C4-2B (cell line): ENCODE data around the gene EML2.

Experiments used
- H3K27ac ChIP-seq: fragments of 450-650 bp; 2 replicates; pipeline ENCODE4 v1.5.1; 2017
- ZFX ChIP-seq: fragments of 450-650 bp; IDR thresholded peaks from 2 replicates; pipeline ENCODE4 v1.6.1; 2017
- TF ChIP-seq, protein P1 (sequence below): fragments of 450-650 bp; conservative IDR thresholded peaks from 2 replicates; pipeline ENCODE4 v1.5.1; 2017; ENCODE audit warnings: mild to moderate bottlenecking

Gene EML2

DNA sequence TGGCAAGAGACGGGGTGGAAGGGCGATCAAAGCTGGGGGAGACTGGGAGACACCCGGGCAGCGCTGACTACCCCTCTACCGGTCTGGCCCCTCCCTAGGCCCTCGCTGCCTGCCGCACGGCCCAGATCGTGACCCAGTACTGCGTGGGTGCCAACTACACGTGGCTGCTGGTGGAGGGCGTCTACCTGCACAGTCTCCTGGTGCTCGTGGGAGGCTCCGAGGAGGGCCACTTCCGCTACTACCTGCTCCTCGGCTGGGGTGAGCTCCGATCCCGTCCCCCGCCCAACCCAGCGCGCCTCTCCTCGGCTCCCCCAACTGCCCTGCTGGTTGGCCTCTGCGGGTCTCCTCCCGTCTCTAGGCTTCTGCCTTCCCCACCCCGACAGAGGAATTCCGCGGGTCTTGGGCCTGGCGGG, 37.7 kb upstream of the EML2 start:
- TF ChIP-seq, protein P1, sequence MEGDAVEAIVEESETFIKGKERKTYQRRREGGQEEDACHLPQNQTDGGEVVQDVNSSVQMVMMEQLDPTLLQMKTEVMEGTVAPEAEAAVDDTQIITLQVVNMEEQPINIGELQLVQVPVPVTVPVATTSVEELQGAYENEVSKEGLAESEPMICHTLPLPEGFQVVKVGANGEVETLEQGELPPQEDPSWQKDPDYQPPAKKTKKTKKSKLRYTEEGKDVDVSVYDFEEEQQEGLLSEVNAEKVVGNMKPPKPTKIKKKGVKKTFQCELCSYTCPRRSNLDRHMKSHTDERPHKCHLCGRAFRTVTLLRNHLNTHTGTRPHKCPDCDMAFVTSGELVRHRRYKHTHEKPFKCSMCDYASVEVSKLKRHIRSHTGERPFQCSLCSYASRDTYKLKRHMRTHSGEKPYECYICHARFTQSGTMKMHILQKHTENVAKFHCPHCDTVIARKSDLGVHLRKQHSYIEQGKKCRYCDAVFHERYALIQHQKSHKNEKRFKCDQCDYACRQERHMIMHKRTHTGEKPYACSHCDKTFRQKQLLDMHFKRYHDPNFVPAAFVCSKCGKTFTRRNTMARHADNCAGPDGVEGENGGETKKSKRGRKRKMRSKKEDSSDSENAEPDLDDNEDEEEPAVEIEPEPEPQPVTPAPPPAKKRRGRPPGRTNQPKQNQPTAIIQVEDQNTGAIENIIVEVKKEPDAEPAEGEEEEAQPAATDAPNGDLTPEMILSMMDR: no peak
- no peak for TF ChIP-seq ZFX
- H3K27ac ChIP-seq: no peak overlapping the region

DNA sequence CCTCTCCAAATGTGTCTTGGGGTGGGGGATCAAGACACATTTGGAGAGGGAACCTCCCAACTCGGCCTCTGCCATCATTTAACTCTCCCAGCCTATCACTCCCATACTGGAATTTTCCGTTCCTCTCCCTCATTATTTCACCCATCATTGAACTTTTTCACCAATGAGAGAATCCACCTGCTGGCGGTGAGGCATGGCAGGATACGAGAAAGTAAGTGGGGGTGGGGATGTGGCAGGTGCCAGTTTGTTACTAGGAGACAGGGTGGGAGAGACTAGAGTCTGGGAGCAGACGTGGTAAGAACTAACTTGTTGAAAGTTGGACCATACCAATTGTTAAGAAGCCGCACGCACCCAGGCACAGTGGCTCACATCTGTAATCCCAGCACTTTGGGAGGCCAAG, 35.7 kb upstream of the EML2 start:
- TF ChIP-seq ZFX: no peak
- TF ChIP-seq, protein P1: no peak
- no peak overlapping the region for H3K27ac ChIP-seq

DNA sequence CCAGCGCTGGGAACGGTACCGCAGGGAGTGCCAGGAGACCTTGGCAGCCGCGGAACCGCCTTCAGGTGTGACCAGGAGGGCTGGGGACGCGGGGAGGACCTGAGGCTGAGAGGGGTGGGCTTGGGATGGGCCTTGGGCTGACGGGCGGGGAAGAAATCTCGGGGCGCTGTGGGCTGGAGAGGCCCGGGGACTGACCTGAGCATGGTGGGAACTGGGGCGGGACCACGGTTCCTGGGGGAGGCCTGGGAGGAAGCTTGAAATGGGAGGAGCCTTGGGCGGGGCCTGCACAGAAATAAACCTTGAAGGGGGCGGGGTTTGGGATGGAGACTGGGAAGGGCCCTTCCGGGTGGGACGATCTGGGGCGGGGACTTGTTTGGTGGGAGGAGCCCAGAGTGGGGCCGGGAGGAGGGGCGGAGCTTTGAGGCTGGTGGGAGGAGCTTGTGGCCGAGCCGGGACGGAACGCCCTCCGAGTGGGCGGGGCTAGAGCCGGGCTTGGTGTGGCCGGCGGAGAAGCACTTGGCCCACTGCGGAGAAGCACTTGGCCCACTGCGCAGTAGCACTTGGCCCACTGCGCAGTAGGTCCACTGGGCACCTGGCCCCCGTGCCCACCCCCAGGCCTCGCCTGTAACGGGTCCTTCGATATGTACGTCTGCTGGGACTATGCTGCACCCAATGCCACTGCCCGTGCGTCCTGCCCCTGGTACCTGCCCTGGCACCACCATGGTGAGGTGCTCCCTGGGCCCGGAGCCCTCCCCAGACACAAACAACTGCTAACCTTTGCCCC, 31.7 kb upstream of the EML2 start:
- no peak for TF ChIP-seq ZFX
- TF ChIP-seq, protein P1: no peak
- no peak overlapping the region for H3K27ac ChIP-seq

DNA sequence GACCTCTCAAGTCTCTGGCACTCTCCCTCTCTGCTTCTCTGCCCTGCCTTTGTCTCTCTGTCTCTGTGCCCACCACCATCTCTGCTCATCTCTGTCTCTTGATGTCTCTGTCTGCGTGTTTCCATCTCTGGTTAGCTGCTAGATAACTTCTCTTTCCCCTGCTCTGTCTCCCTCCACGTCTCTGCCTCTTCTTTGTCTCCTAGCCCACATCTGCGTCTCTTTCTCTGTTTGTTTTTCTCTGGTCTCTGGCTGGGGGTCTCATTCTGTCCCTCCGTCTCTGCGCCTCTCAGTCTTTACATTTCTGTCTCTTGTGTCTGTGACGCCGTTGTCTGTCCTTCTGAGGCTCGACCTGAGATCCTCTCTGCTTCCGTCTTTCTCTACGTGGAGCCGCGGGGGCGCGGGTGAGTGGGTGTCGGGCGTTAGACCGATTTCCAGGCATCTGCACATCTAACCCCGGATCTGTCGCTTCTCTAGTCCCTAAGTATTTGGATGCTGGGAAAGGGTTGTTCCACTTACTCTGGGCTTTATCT, 29.2 kb upstream of the EML2 start:
- TF ChIP-seq, protein P1: no peak
- TF ChIP-seq ZFX: no peak
- no peak overlapping the region for H3K27ac ChIP-seq

DNA sequence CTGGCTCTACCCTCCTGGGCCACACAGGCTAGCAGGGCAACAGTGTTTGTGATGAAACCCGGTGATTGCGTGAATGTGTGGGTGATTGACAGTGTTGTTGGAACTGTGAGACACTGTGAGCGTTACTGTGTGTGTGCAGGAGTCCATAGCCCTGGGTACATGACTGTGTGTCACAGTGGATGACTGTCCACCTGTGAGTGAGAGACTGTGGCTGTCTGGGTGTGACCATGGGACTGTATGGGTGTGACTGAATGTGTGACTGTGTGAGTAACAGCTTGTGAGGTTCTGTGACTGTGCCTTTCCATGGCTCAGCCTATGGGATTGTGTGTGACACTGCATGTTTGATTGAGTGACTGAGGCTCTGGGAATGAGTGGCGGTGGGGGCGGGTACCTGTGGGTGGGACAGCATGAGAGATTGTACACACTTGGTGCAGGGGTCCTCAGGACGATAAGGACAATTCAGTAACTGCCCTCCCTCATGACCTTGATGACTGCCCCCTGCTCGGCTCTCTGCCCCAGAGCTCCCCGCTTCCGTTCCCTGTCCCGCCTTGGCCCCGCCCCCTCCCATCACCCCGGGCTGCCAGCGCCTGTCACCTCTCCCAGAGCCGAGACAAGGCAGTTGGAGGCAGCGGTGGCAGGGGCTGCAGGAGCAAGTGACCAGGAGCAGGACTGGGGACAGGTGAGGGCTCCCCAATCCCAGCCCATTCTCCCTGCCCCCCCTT, 28.6 kb upstream of the EML2 start, which contains the start of gene GIPR:
Gene GIPR, plus strand, starts transcription at position 602 of the 722 bp plus-strand sequence. CDS start 1,300 bp downstream, outside the sequence.
- no peak for TF ChIP-seq ZFX
- TF ChIP-seq, protein P1: no peak
- H3K27ac ChIP-seq: no peak within 1 kb of the TSS

DNA sequence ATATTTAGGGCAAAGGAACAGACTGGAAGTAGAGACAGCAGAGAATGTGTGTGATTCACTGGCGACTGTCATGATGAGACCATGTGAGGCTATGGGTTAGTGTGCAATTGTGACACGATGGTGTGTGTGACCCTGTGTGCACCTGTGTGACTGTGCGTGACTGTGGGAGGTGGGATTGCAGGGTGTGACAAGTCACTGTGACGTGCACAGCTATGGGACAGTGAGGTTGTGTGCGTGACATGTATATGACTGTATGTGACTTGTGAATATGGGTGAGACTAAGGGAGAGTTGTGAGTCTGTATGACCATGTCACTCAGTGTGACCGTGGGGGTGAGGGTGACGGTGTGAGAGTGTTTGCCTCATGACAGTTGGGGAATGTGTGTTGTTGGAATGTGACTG, 25.4 kb upstream of the EML2 start:
- TF ChIP-seq ZFX: no peak
- TF ChIP-seq, protein P1: no peak
- no peak overlapping the region for H3K27ac ChIP-seq

DNA sequence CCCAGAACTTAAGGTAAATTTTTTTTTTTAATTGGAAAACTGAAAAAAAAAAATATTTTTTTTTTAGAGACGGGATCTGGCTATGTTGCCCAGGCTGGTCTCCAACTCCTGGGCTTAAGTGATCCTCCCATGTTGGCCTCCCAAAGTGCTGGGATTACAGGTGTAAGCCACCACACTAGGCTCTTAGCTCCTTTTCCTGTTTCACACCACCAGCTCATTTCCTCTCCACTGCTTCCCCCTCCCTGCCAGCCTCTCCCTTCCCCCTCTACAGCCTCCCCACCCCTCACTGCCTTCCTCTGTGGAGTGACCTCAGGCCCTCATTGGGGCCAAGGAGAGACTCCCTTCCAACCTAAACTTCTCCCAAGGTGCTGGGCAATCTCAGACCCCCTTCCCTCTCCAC, 24.6 kb upstream of the EML2 start:
- TF ChIP-seq ZFX: no peak
- TF ChIP-seq, protein P1: no peak
- no peak overlapping the region for H3K27ac ChIP-seq
